ENCODE results near the gene NUP107.
"Not testable (repeated sequence)": the region's sequence is repeated elsewhere in the genome, so short reads cannot be mapped to it uniquely, and the experiment has no call there.

GRCh38 chr12:68676854-68677253 lies 9.9 kb upstream of the NUP107 start:
- not testable (repeated sequence) for TF ChIP-seq CTCF, POLR2A, EP300 (IDR thresholded peaks at IDR 0.05)

All from ovary (tissue), 3 donors.